Measurements from ENCODE around the gene TRIM73.
"Not testable (repeated sequence)": the region's sequence is repeated elsewhere in the genome, so short reads cannot be mapped to it uniquely, and the experiment has no call there.

The TRIM73 gene

DNA sequence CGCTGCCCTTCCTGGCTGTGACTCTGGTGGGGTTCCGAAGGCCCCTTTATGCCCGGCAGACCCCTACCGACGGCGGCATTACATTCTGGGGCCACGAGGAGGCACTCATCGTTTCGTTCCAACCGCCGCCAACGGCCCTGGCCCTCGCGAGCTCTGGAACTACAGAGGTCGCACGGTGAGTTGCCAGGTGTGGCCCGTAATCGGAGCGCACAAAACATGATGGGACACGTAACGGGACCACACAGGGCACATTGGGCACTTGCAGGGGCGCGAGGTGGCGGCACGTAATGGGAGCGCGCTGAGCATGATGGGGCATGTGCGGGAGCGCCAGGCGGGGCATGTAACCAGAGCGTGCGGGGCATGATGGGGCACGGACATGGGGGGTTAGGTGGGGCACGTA is at the start of gene TRIM73:
Gene TRIM73, plus strand, starts transcription at position 301 of the 400 bp plus-strand sequence. CDS start 3,305 bp downstream, outside the sequence.
- DNase-seq = not testable (repeated sequence)

DNA sequence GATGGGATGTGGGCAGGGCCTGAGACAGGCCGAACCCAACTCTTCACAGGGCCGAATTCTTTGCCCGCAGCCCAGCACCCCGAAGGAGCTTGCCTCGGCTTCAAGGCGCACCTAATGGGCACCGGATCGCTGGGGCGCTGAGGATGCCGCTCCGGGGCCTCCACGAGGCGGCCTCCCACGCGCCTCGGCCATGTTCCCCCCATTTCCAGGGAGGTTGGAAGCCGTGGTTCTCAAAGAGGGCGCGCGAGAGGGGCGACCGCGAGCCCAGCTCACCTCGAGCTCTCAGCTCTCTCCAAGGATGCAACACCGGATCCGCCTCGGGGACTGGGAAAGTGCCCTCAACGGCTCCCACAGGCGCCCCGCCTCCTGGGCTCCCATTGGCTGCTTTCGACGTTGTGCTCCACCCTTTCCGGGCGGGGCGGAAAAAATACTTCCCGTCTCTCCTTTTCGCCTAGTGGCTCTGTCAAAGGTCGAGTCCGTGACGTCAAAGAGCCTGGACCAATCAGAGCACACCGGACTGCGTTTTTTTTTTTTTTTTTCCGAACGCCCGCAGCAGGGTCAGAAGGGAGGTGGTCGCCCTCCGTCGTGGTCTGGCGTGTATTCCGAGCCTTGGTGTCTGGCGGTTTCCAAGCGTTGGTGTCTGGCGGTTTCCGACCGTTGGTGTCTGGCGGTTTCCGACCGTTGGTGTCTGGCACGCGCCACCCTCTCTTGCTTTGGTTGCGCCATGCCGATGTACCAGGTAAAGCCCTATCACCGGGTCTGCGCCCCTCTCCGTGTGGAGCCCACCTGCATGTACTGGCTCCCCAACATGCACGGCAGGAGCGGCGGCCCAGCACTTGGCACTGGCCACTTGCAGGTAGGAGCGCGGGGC is 36.5 kb upstream of the TRIM73 start:
- DNase-seq = not testable (repeated sequence)

DNA sequence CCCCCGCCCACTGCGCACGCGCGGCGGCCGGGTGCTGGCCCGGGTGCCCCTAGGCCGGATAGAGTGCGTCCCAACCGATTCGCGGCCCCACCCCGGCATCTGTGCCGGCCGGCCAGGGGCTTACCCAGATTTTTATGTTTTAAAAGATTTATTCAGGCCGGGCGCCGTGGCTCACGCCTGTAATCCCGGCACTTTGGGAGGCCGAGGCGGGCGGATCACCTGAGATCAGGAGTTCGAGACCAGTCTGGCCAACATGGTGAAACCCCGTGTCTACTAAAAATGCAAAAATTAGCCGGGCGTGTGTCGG is 35.9 kb upstream of the TRIM73 start:
- DNase-seq = not testable (repeated sequence)

DNA sequence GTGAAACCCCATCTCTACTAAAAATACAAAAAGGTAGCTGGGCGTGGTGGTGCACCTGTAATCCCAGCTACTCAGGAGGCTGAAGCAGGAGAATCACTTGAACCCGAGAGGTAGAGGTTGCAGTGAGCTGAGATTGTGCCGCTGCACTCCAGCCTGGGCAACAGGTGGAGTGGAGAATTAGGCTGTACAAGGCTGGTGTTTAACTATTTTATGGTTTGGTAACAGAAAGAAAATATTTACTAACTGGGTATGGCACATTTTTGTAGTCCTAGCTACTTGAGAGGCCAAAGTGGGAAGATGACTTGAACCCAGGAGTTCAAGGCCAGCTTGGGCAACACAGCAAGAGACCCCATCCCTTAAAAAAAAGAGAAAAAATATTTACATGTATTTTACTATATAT is 31.4 kb upstream of the TRIM73 start:
- DNase-seq = not testable (repeated sequence)

DNA sequence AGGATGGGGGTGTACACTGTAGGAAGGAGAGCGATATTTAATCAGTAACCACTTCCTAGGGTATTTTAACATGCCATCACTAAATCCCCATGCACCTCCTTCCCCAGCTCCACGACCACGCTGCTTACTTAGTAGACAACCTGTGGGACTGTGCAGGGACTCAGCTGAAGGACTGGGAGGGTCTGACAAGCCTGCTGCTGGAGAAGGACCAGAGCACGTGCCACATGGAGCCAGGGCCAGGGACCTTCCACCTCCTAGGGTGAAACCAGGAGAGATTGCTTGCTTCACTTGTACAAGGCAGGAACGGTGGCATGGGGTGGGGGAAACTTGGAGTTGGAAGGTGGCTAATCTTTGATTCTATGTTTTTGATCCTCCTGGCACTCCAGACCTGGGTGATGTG is 28.8 kb upstream of the TRIM73 start:
- DNase-seq = not testable (repeated sequence)

DNA sequence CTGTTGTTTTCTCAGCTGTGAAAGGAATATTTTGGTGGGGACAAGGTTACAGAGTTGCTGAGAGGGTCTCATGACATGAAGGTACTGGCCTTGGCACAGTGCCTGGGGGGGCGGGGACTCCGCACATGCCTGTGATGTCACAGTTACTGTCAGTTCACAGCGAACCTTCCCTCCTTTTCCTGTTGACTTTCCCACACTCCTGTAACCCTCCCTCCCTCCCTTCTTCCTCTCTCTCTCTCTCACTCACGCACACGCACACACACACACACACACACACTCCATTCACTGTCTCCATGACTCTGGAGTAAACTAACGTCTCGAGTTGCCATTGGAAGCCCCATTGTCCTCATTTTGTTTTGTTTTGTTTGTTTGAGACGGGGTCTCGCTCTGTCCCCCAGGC is 28.1 kb upstream of the TRIM73 start:
- DNase-seq = not testable (repeated sequence)

DNA sequence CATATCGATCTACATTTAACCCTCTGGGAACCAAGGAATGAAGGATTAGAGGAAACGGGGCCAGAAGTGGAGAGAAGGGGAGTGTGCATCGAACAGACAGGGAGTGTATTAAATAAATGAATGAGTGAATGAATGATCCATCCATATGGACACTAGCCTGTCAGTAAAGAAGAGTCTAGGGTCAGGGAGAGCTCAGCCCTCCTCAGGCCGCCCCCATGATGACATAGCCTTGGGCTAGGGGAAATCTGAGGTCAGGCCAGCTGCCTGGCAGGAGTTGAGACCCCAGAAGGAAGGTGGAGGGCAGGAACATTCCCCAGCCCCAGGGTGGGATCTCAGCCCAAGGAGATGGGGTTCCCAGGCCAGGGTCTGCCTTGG is 21.3 kb upstream of the TRIM73 start:
- DNase-seq = not testable (repeated sequence)

DNA sequence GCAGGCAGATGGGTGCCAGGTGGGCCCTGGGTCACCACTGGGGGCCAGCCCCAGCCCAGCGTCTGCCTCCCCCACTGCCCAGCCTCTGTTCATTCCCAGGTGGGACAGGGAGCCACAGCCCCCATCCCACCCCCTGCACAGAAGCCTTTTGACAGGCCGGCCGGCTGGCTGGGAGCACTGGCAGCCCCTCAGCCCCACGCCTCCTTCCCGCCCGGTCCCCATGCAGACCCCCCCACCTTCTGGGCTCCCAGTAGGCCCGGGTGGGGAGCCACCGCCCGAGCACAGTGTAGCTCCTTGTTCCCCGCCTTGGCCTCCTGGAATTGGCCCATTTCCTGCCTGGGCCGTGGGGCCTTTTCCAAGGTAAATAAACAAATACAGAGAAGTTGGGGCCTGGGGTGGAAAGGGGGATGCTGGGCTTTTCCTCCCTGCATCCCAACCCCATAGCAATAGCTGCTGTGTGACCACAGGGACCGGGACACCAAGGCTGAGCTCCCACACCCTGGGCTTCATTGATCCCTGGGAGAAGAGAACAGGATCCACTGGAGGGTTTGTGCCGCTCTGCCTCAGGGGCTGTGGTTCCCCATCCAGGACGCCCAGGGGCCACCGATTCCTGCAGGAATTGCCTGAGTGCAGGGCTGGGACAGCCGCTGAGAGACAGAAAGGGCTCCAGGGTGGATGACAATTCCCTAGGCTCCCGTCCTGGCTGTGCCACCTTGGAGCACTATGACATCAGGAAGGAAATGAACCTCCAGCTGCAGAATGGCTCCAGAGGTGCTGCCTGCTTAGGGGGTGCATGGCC is 20.7 kb upstream of the TRIM73 start:
- not testable (repeated sequence) for DNase-seq

DNA sequence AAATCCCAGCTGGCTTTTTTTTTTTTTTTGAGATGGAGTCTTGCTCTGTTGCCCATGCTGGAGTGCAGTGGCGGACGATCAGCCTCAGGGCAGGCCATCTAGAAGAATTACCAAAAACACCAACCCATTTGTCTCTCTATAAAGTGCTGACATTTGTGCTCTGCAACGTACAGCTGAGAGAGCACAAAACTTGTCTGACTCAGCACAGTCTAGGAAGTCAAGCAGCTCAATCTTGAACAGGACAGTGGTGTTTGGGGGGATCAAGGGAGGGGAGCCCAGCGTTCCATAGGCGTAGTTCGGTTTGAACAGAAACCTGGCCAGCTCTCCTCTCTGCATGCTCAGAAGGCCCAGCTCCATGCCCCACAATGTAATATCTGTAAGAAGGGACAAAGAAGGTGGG is 2.2 kb upstream of the TRIM73 start:
- DNase-seq = not testable (repeated sequence)

DNA sequence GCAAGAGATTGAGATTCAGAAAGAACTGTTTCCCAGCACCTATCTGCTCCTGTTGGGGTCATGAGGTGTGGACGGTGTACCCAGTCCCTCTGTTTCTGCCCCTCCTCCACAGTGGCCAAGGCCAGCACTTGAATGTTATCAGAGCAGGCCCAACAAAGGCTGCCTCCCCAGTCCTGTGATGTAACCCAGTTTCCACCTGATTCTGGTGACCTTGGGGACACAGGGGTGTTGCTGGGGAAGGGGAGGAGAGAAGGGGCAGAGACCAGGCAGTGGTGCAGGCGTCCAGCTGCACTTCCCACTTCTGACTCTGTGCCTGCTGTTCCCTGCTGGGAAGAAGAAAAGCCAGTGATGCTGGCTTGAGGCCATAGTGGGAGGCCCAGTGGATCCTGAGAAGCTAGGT is 2.4 kb downstream of the TRIM73 start:
- DNase-seq = not testable (repeated sequence)

DNA sequence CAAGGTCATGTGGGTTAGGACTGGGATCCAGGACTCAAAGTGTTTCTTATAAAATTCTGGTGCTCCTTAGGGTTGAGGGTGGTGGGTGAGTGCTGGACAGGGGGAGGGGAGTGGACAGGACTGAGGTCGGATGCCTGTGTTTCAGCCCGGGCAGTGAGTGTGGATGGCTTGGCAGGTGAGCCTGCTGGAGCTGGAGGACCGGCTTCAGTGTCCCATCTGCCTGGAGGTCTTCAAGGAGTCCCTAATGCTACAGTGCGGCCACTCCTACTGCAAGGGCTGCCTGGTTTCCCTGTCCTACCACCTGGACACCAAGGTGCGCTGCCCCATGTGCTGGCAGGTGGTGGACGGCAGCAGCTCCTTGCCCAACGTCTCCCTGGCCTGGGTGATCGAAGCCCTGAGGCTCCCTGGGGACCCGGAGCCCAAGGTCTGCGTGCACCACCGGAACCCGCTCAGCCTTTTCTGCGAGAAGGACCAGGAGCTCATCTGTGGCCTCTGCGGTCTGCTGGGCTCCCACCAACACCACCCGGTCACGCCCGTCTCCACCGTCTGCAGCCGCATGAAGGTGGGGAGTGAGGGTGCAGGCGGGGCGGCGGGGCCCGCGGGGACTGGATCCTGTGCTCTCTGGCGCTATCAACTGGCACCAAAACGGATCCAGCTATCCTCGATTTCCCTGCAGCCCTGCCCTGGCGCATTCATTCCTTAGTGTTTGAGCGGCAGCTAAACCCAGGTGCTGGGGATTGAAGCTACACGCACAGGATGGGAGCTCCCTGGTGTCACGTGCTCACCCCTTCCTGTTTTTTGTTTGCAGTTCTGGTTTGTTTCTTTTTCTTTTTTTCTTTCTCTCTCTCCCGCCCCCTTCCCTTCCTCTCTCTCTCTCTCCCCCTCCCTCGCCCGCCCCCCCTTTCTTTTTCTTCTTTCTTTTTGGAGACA is 3.6 kb downstream of the TRIM73 start:
- not testable (repeated sequence) for DNase-seq

DNA sequence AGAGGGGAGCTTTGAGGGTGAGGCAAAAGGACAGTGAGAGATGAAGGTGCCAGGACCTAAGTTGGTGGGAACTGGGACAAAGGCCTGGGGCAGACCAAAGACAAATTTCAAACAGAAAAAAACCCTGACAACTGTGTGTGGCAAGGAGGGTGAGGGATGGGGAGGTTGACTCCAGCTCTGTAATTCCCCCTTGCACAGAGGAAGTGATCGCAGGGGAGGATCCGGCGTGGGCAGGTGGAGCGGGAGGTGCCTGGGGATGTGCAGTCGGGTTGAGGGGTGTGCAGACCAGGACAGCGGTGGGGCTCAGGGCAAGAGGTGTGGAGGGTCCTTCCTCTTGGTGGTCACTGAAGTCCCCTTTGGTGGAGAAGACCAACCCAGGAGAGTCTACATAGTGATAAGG is 5.1 kb downstream of the TRIM73 start:
- not testable (repeated sequence) for DNase-seq

DNA sequence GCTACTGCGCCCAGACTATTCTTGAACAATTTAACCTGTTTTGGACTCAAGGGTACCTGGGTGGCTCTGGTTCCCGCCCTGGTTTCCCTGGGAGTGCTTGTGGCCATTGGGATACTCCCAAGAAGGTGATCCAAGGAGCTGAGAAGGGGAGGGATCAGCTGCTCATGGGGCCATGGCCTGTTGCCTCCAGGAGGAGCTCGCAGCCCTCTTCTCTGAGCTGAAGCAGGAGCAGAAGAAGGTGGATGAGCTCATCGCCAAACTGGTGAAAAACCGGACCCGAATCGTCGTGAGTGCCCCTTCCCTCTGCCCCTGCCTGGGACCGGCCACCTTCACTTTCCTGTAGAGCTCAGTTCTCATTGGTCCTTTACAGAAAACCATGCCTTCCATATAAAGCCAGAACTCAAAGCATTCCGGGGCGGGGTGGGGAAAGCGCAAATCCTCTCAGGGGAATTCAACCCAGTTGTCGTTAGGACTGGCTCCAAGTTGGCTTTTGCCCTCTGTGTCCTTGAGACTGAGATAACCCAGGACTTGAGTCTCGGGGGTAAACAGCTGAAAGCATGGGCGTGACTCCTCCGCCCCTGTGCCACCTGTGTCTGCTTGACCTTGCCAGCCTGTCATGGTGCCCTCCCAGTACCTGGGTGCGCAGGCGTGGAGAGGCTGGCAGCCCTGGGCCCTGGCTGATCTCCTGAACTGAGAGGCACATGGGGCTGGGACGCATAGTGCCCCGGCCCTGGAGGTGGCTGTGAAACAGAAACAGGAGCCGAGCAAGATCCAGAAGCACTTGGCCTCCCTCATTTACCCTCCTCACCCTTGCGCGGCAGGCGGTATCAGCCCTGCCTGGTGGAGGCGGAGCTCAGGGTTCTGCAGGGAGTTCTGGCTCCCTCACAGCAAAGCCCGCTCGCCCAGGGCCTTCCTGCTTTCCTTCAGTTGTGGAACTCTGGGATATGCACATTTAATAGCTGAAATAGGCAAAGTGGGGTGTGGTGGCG is 8.3 kb downstream of the TRIM73 start:
- DNase-seq = not testable (repeated sequence)

DNA sequence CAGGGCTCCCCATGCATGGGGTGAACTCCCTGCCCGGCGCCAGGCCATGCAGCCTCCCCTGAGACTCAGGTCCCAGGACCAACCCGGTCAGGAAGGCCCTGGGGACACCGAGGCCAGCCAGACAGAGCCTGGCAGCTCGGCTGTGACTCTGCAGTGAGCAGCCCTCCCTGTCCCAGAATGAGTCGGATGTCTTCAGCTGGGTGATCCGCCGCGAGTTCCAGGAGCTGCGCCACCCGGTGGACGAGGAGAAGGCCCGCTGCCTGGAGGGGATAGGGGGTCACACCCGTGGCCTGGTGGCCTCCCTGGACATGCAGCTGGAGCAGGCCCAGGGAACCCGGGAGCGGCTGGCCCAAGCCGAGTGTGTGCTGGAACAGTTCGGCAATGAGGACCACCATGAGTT is 9.2 kb downstream of the TRIM73 start:
- not testable (repeated sequence) for DNase-seq

DNA sequence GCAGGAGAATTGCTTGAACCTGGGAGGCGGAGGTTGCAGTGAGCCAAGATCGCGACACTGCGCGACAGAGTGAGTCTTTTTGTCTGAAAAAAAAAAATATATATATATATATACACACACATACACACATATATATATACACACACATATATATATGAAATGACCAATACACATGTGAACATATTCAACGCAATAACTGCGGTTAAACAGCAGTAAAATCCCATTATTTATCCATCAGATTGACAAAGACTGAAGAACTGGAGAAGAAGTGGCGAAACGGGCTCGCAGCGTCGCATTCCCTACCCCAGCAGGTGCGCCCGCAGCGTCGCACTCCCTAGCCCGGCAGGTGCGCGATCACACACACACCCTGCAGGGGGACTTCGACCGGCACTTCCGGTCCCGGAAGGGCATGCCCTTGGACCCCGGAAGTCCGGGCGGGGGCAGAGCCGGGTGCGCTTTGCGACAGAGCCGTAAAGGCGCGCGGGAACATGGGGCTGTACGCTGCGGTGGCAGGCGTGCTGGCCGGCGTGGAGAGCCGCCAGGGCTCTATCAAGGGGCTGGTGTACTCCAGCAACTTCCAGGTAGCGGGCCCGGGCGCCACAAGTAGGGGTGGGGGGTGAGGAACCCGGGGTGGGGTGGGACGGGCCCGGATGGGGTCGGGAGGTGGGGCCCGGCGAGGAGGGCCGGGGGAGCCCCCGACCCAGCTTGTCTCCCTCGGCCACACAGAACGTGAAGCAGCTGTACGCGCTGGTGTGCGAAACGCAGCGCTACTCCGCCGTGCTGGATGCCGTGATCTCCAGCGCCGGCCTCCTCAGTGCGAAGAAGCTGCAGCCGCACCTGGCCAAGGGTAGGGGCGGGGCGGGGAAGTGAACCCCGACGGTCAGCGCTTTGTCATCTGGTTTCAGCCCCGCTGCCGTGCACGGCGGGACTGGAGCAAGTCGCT is 14.7 kb downstream of the TRIM73 start:
- not testable (repeated sequence) for DNase-seq

DNA sequence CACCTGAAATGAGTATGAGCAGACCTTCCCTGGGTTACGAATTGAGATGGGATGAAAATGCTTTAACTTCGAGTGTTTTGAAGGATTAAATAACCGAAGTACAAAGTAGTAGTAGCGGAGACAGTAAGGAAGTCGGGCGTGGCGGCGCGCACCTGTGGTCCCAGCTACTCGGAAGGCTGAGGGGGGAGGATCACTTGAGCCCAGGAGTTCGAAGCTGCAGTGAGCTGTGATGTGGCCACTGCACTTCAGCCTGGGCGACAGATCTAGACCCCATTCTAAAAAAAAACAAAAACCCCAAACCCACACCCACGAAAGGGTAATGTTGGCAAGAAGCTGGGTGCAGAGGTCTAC is 15.4 kb downstream of the TRIM73 start:
- DNase-seq = not testable (repeated sequence)

DNA sequence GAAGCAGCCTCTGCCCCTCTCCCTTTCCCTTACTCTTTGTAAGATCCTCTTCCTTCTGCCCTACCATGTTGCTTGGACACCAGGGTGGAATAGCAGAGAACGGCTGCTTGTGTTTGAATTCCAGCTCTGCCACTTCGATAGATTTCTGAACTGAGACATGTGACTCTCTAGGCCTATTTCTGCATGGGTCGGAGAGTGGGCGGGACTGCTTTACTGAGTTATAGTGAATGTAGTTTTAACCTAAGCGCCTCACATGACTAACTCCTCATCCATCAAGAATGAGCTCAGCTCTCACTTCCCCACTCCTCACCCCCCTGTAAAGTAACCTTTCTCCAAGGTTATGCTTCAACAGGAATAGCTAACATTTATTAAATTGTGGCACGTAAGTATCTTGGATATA is 18.8 kb downstream of the TRIM73 start:
- DNase-seq = not testable (repeated sequence)

DNA sequence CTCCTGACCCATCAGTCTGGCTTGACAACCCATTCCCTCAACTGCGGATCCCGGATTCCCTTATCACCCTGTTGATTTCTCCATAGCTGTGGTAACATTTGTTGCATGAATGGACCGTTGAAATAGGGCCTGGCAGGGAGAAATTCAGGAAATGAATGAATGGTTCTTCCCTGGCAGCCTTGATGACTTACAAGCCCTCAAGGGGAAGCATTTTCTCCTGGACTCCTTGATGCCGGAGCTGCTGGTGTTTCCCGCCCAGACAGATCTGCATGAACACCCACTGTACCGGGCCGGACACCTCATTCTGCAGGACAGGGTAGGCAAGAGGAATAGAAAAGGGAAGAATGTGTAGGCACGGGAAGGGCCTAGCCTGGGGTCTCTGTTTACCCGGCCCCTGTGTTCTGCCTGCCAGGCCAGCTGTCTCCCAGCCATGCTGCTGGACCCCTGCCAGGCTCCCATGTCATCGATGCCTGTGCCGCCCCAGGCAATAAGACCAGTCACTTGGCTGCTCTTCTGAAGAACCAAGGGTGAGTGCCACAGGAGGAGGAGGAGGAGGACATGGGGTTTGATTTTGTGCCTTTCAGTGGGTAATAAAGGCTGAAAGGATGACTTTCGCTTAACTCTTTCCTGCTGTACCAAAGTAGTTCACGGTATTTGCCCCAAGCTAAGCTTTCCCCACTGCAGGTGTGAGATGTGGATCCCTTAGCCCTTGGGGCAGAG is 19.4 kb downstream of the TRIM73 start:
- DNase-seq = not testable (repeated sequence)

DNA sequence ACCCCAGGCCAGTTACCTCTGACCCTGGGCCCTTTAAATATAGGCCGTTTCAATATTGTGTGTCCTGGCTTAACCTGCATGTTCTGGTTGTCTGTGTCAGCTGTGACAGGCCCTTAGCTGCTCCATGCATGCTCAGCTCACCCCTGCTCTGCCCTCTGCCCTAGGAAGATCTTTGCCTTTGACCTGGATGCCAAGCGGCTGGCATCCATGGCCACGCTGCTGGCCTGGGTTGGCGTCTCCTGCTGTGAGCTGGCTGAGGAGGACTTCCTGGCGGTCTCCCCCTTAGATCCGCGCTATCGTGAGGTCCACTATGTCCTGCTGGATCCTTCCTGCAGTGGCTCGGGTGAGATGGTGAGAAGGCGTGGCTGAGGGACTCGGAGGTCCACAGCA is 20.0 kb downstream of the TRIM73 start:
- DNase-seq = not testable (repeated sequence)

Measured in NCI-H748 treated with DMSO at 0.1 percent for 48 hours (cell line).